Prostate gland (tissue), 2 donors: ENCODE measurements around the gene PRKG2. TPM values are rescaled to one million over a fixed set of nuclear protein-coding genes. Genes with fewer than 3 reads are reported as not detected.

ENCODE experiments used
- DNase-seq: peaks from one replicate; pipeline ENCODE4 v3.0.0-alpha.2; 2019; ENCODE audit warnings: low spot score
- H3K27ac ChIP-seq, 2 donors: fragments of 200-600 bp; sonication (generic); 2 replicates each; pipeline ENCODE4 v1.5.1; 2017 to 2019
- H3K27me3 ChIP-seq: fragments of 200-600 bp; sonication (generic); replicated peaks from 2 replicates; pipeline ENCODE4 v1.5.1; 2019; ENCODE audit not compliant: insufficient read depth
- H3K36me3 ChIP-seq, 2 donors: fragments of 200-600 bp; sonication (generic); 1 replicate in 1 of 2; 2 replicates in 1 of 2; pipeline versions ENCODE4 v1.5.1 to v1.8.1; 2017 to 2019
- H3K4me1 ChIP-seq: fragments of 200-600 bp; sonication (generic); replicated peaks from 2 replicates; pipeline ENCODE4 v1.5.1; 2019
- H3K4me3 ChIP-seq, 2 donors: fragments of 200-600 bp; sonication (generic); 2 replicates each; pipeline ENCODE4 v1.5.1; 2017 to 2019
- H3K9me3 ChIP-seq: fragments of 200-600 bp; sonication (generic); 2 replicates; pipeline ENCODE4 v1.5.1; 2017
- POLR2A ChIP-seq: fragments of 450-650 bp; IDR thresholded peaks from one replicate; pipeline ENCODE4 v1.6.1; 2016; ENCODE audit warnings: antibody characterized with exemption, mild to moderate bottlenecking
- POLR2AphosphoS5 ChIP-seq: sonication (generic); formaldehyde crosslinking; IDR thresholded peaks from one replicate; pipeline ENCODE4 v1.6.1; 2017; ENCODE audit warnings: antibody characterized with exemption
- WGBS: methylation state at CpG from one replicate; pipeline ENCODE4 v1.1.5; 2018; 5-methylcytosine and 5-hydroxymethylcytosine counted together
- intact Hi-C: fragments of 100-400 bp; cut with DNase I; formaldehyde crosslinking; loops from one replicate; pipeline ENCODE4 v1.14.2; 2022
- total RNA-seq, 2 donors: library from RNA; depleted of rRNA; stranded (reverse); fragments of >200 nt; gene quantifications; one replicate each; pipeline ENCODE4 v1.1.0, GENCODE V29; 2016
- TF ChIP-seq, protein P1 (sequence below), 4 experiments: fragments of 200-600 bp in 2 of 4; fragments of 450-650 bp in 2 of 4; sonication (generic) in 2 of 4; IDR thresholded peaks; 1 replicate in 3 of 4; 2 replicates in 1 of 4; pipeline ENCODE4 v1.5.1; 2016 to 2019; ENCODE audit warnings: antibody characterized with exemption in 4 of 4, mild to moderate bottlenecking in 2 of 4, moderate library complexity in 2 of 4

Gene PRKG2
- total RNA-seq, 2 donors from 2014 or later, result 5.2 to 8.2 TPM

DNA sequence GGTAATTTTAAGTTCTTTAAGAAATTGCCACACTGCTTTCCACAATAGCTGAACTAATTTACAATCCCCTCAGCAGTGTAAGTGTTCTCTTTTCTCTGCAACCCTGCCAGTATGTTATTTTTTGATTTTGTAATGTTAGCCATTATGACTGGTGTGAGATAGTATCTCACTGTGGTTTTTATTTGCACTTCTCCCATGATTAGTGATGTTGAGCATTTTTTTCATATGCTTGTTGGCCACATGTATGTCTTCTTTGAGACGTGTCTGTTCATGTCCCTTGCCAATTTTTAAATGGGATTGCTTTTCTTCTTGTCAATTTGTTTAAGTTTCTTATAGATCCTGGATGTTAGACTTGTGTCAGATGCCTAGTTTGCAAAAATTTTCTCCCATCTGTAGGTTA is 98.5 kb downstream of the PRKG2 start:
- no peak overlapping the region for H3K4me3 ChIP-seq
- no peaks in the 10 kb centered on the region for H3K27me3 ChIP-seq
- no peaks in the 10 kb centered on the region for H3K36me3 ChIP-seq
- DNase-seq, result no peak
- intact Hi-C loops, result no loop called here
- no peak overlapping the region for H3K27ac ChIP-seq
- 29% methylated on average over 1 of the region's 1 CpG for WGBS
- no peaks in the 10 kb centered on the region for H3K4me1 ChIP-seq
- TF ChIP-seq, protein P1, sequence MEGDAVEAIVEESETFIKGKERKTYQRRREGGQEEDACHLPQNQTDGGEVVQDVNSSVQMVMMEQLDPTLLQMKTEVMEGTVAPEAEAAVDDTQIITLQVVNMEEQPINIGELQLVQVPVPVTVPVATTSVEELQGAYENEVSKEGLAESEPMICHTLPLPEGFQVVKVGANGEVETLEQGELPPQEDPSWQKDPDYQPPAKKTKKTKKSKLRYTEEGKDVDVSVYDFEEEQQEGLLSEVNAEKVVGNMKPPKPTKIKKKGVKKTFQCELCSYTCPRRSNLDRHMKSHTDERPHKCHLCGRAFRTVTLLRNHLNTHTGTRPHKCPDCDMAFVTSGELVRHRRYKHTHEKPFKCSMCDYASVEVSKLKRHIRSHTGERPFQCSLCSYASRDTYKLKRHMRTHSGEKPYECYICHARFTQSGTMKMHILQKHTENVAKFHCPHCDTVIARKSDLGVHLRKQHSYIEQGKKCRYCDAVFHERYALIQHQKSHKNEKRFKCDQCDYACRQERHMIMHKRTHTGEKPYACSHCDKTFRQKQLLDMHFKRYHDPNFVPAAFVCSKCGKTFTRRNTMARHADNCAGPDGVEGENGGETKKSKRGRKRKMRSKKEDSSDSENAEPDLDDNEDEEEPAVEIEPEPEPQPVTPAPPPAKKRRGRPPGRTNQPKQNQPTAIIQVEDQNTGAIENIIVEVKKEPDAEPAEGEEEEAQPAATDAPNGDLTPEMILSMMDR (IDR thresholded peaks at IDR 0.05), result no peak
- TF ChIP-seq POLR2AphosphoS5, result no peak
- TF ChIP-seq POLR2A, result no peak
- no peaks in the 10 kb centered on the region for H3K9me3 ChIP-seq

- intact Hi-C loops, result no loop called here
- peak overlapping the region in 1 of 2 donors; percentile 5 for H3K27ac ChIP-seq
- 90% methylated on average over 5 of the region's 5 CpGs for WGBS
- no peaks in the 10 kb centered on the region for H3K9me3 ChIP-seq
- H3K27me3 ChIP-seq, result no peaks in the 10 kb centered on the region
- no peak overlapping the region for H3K4me3 ChIP-seq
- DNase-seq, result no peak
- no peaks in the 10 kb centered on the region for H3K36me3 ChIP-seq
- TF ChIP-seq POLR2A, result no peak
- TF ChIP-seq, protein P1 (IDR thresholded peaks at IDR 0.05), result no peak
- TF ChIP-seq POLR2AphosphoS5, result no peak
- no peaks in the 10 kb centered on the region for H3K4me1 ChIP-seq
These were observed 102.0 kb downstream of the PRKG2 start for GRCh38 chr4:81113024-81113423.

GRCh38 chr4:81109356-81109755 is 105.7 kb downstream of the PRKG2 start:
- no peaks in the 10 kb centered on the region for H3K4me1 ChIP-seq
- no peak overlapping the region for H3K4me3 ChIP-seq
- no peak for DNase-seq
- WGBS, result 60% methylated on average over 1 of the region's 1 CpG
- intact Hi-C loops, result no loop called here
- H3K36me3 ChIP-seq, result no peaks in the 10 kb centered on the region
- no peaks in the 10 kb centered on the region for H3K27me3 ChIP-seq
- no peak for TF ChIP-seq POLR2A
- TF ChIP-seq, protein P1 (IDR thresholded peaks at IDR 0.05), result no peak
- TF ChIP-seq POLR2AphosphoS5, result no peak
- no peaks in the 10 kb centered on the region for H3K9me3 ChIP-seq
- H3K27ac ChIP-seq, result no peak overlapping the region

DNA sequence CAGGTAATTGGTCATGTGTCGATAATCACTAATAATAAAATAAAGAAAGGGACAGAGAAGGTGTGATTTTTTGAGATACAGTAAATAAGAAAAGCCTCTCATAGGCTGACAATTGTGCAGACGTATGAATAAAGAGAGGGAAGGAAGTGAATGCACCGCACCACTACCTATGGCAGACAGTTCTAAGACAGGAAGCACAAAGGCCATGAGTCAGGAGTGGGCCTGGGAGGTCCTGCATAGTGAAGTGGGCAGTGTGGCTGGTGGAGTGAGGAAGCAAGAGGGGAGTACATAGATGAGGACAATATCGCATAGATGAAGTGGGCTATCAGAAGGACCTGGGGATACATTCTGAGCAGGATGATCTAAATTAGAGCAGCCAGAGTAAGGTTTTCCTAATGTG is 108.9 kb downstream of the PRKG2 start:
- intact Hi-C loops, result no loop called here
- Histone ChIP-seq H3K27ac (no peak overlapping the region), H3K27me3 (no peaks in the 10 kb centered on the region), H3K9me3 (no peaks in the 10 kb centered on the region), H3K4me1 (no peaks in the 10 kb centered on the region), H3K36me3 (no peaks in the 10 kb centered on the region), H3K4me3 (no peak overlapping the region)
- DNase-seq, result no peak
- WGBS, result 88% methylated on average over 4 of the region's 4 CpGs
- TF ChIP-seq POLR2AphosphoS5 (no peak), POLR2A (no peak)
- TF ChIP-seq, protein P1 (IDR thresholded peaks at IDR 0.05), result no peak

GRCh38 chr4:81102107-81102506 is 112.9 kb downstream of the PRKG2 start:
- H3K27ac ChIP-seq, result no peak overlapping the region
- H3K4me3 ChIP-seq, result no peak overlapping the region
- H3K36me3 ChIP-seq, result no peaks in the 10 kb centered on the region
- H3K4me1 ChIP-seq, result no peaks in the 10 kb centered on the region
- TF ChIP-seq, protein P1 (IDR thresholded peaks at IDR 0.05), result no peak
- TF ChIP-seq POLR2A (no peak), POLR2AphosphoS5 (no peak)
- no peaks in the 10 kb centered on the region for H3K9me3 ChIP-seq
- no peak for DNase-seq
- H3K27me3 ChIP-seq, result no peaks in the 10 kb centered on the region
- intact Hi-C loops, result no loop called here
